Testis (tissue), 2 donors: Measurements from ENCODE around the gene ZNF641.

Experiments
- CTCF ChIP-seq, 3 experiments: fragments of 450-650 bp in 2 of 3; fragments of 200-600 bp in 1 of 3; sonication (generic) in 1 of 3; IDR thresholded peaks; one replicate each; pipeline ENCODE4 v1.5.1; 2016 to 2019; ENCODE audit warnings: antibody characterized with exemption in 3 of 3, mild to moderate bottlenecking in 2 of 3, moderate library complexity in 1 of 3
- POLR2A ChIP-seq: fragments of 450-650 bp; IDR thresholded peaks from one replicate; pipeline ENCODE4 v1.6.1; 2017; ENCODE audit warnings: antibody characterized with exemption, mild to moderate bottlenecking, moderate library complexity

GRCh38 chr12:48336564-48336963 lies 14.2 kb downstream of the ZNF641 start:
- TF ChIP-seq CTCF (IDR thresholded peaks at IDR 0.05) (no peak), POLR2A (no peak)
